ENCODE data around the gene HSD17B4. TPM values are rescaled to one million over a fixed set of nuclear protein-coding genes. Genes with fewer than 3 reads are reported as not detected.

HSD17B4 gene
- total and polyA plus RNA-seq, 12 donors = 130 to 325 (median 216) TPM

GRCh38 chr5:119451561-119451960, 736 bp upstream of the HSD17B4 start:
- 91% methylated on average over 4 of the region's 4 CpGs for WGBS, 2 donors
- ATAC-seq = no peak
- H3K27me3 ChIP-seq = no peaks in the 10 kb centered on the region
- peaks cover 0 to 18% (median 5%) of the 10 kb centered on the region in 11 donors for H3K9me3 ChIP-seq
- H3K36me3 ChIP-seq = peaks cover 0 to 5% (median 0%) of the 10 kb centered on the region in 9 donors
- H3K4me3 ChIP-seq = no peak overlapping the region
- peaks cover 2 to 28% (median 15%) of the 10 kb centered on the region in 9 donors for H3K4me1 ChIP-seq
- no peak for DNase-seq
- intact Hi-C loops (cut with DNase I) = no loop called here
- no peak overlapping the region for H3K27ac ChIP-seq
- TF ChIP-seq CTCF (IDR thresholded peaks at IDR 0.05) = no peak

- Histone ChIP-seq H3K27me3 (no peaks in the 10 kb centered on the region), H3K4me3 (peak overlapping the region in 9 of 10 donors; percentile 77 to 96 (median 87)), H3K4me1 (peaks cover 2 to 28% (median 16%) of the 10 kb centered on the region in 9 donors), H3K9me3 (peaks cover 0 to 18% (median 5%) of the 10 kb centered on the region in 11 donors), H3K36me3 (peaks cover 0 to 10% (median 0%) of the 10 kb centered on the region in 9 donors), H3K27ac (peak overlapping the region in 9 of 10 donors; percentile 83 to 94 (median 91))
- intact Hi-C loops (cut with DNase I) = loop anchor here in 1 of 10 donors (2.0 kb wide), 1 partner anchor 381 kb away; the partner anchor contains the start of gene DMXL1
- no peak for DNase-seq
- TF ChIP-seq CTCF (IDR thresholded peaks at IDR 0.05) = no peak
- ATAC-seq = peak in 2 of 8 donors; percentile 2 to 18
- 22 to 25% methylated on average over 6 of the region's 6 CpGs for WGBS, 2 donors
Measured at GRCh38 chr5:119452060-119452372, 281 bp upstream of the HSD17B4 start.

- peak overlapping the region; percentile 83 to 94 (median 90) for H3K27ac ChIP-seq
- peaks cover 0 to 18% (median 5%) of the 10 kb centered on the region in 11 donors for H3K9me3 ChIP-seq
- peak; percentile 29 to 69 (median 58) for ATAC-seq
- no peak for TF ChIP-seq CTCF (IDR thresholded peaks at IDR 0.05)
- no peak for DNase-seq
- peaks cover 0 to 16% (median 0%) of the 10 kb centered on the region in 9 donors for H3K36me3 ChIP-seq
- H3K4me3 ChIP-seq = peak overlapping the region; percentile 65 to 96 (median 84)
- peaks cover 2 to 28% (median 24%) of the 10 kb centered on the region in 9 donors for H3K4me1 ChIP-seq
- WGBS, 2 donors = 1% methylated on average over 12 of the region's 12 CpGs
- H3K27me3 ChIP-seq = no peaks in the 10 kb centered on the region
- intact Hi-C loops (cut with DNase I) = loop anchor here in 1 of 10 donors (2.0 kb wide), 1 partner anchor 382 kb away; the partner anchor contains the start of gene DMXL1
Measured at GRCh38 chr5:119453040-119453373, 710 bp downstream of the HSD17B4 start.

- intact Hi-C loops (cut with DNase I) = no loop called here
- 92 to 95% methylated on average over 3 of the region's 3 CpGs for WGBS, 2 donors
- TF ChIP-seq CTCF (IDR thresholded peaks at IDR 0.05) = no peak
- DNase-seq (no peak), ATAC-seq (no peak)
- Histone ChIP-seq H3K9me3 (peaks cover 0 to 17% (median 5%) of the 10 kb centered on the region in 11 donors), H3K27me3 (no peaks in the 10 kb centered on the region), H3K27ac (no peak overlapping the region), H3K36me3 (peaks cover 0 to 22% (median 0%) of the 10 kb centered on the region in 9 donors), H3K4me1 (peaks cover 2 to 34% (median 29%) of the 10 kb centered on the region in 9 donors), H3K4me3 (no peak overlapping the region)
Measured at GRCh38 chr5:119454171-119454570, 1.9 kb downstream of the HSD17B4 start.

Measured in heart right ventricle (tissue), 16 donors.